Measurements from ENCODE around the gene OR1A1.

GRCh38 chr17:3213587-3213986 lies 6.1 kb downstream of the OR1A1 start:
- TF ChIP-seq CTCF (conservative IDR thresholded peaks at IDR 0.05) (no peak), ZFX (IDR thresholded peaks at IDR 0.05) (no peak)

Measured in C4-2B (cell line).